Muscle of back (tissue), 11 donors: ENCODE data around the gene UBAP2L. TPM values are rescaled to one million over a fixed set of nuclear protein-coding genes. Genes with fewer than 3 reads are reported as not detected.
"Not testable (repeated sequence)": the region's sequence is repeated elsewhere in the genome, so short reads cannot be mapped to it uniquely, and the experiment has no call there.

Experiments
- DNase-seq, 3 donors: peaks; one replicate each; pipeline versions ENCODE4 v3.0.0 to v3.0.0-alpha.2; 2013
- polyA plus RNA-seq, 10 donors: library from polyadenylated mRNA; unstranded; fragments of 120-200 nt; gene quantifications; one replicate each; pipeline ENCODE4 v1.2.1, GENCODE V29; 2013; ENCODE audit not compliant: insufficient read length in 10 of 10

The UBAP2L gene
- polyA plus RNA-seq, 10 donors: 94.8 to 131 (median 111) TPM

- not testable (repeated sequence) for DNase-seq
Observed at GRCh38 chr1:154307670-154308270, 87.0 kb downstream of the UBAP2L start.

GRCh38 chr1:154309136-154309535, 88.4 kb downstream of the UBAP2L start:
- DNase-seq: not testable (repeated sequence)

GRCh38 chr1:154312229-154313065, 91.7 kb downstream of the UBAP2L start:
- DNase-seq: not testable (repeated sequence)

- no peak for DNase-seq
Observed at GRCh38 chr1:154313066-154313356, 92.3 kb downstream of the UBAP2L start.

GRCh38 chr1:154314226-154314625, 93.5 kb downstream of the UBAP2L start:
- not testable (repeated sequence) for DNase-seq

GRCh38 chr1:154316704-154317103, 95.9 kb downstream of the UBAP2L start:
- DNase-seq: no peak

GRCh38 chr1:154318386-154318785, 97.6 kb downstream of the UBAP2L start:
- no peak for DNase-seq

Other genes with a start within 250 kb of the UBAP2L start
- 10 to 100 TPM; 66.7 to 93.8 (median 77.3) TPM for gene JTB, start 243.3 kb upstream of the UBAP2L start, polyA plus RNA-seq
- gene RAB13, start 234.6 kb upstream of the UBAP2L start, polyA plus RNA-seq: 100 to 1,000 TPM in 1 of 10 donors, 10 to 100 TPM in 9; 69.1 to 115 (median 81.9) TPM
- 1,000 to 10,000 TPM; 2,992 to 4,353 (median 3,555) TPM for gene RPS27, start 230.2 kb upstream of the UBAP2L start, polyA plus RNA-seq
- under 1 TPM in 6 of 10 donors, not detected in 4; 0.07 to 0.18 (median 0.09) TPM for gene NUP210L, start 65.9 kb upstream of the UBAP2L start, polyA plus RNA-seq
- 100 to 1,000 TPM; 271 to 851 (median 615) TPM for gene TPM3, start 28.9 kb upstream of the UBAP2L start, polyA plus RNA-seq
- gene CFAP141, start 14.6 kb upstream of the UBAP2L start, polyA plus RNA-seq: not detected
- gene HAX1, start 51.7 kb downstream of the UBAP2L start, polyA plus RNA-seq: 10 to 100 TPM; 61.4 to 78.2 (median 69.1) TPM
- gene AQP10, start 100.1 kb downstream of the UBAP2L start, polyA plus RNA-seq: under 1 TPM in 3 of 10 donors, not detected in 7; 0.07 to 0.26 (median 0.16) TPM
- gene ATP8B2, start 104.6 kb downstream of the UBAP2L start, polyA plus RNA-seq: 10 to 100 TPM; 20.8 to 30.5 (median 24.8) TPM
- 1 to 10 TPM; 3.1 to 7.6 (median 4.2) TPM for gene IL6R, start 184.4 kb downstream of the UBAP2L start, polyA plus RNA-seq